ENCODE results near the gene MITF.
"Not testable (repeated sequence)": the region's sequence is repeated elsewhere in the genome, so short reads cannot be mapped to it uniquely, and the experiment has no call there.

The MITF gene

GRCh38 chr3:69879051-69879450, 139.8 kb downstream of the MITF start:
- no peak for DNase-seq

DNA sequence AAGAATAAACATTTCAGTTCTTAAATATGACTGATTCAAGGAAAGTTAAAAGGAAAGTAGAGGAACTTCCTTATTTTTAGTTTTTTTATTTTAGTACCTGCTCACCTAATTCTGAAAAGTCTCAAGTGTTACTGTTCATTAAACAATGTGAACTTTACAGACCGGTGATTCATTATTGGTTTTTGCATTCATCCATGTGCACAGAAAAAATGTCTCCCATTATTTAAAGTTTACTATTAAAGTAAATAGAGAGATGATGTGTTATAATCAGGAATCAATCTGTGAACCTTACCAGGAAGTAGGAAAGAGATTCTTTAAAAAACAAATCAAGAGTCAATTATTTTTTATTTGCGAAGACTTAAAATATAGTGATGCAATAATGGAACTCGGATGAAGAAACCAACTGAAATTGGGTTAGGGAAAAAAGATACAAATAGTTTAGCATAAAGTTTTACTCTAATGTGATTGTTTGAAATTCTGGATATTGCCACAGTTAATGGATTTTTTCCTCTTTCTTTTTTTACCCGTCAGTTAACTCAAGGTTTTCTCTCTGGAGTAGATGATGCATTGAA, 140.9 kb downstream of the MITF start:
- DNase-seq: no peak

DNA sequence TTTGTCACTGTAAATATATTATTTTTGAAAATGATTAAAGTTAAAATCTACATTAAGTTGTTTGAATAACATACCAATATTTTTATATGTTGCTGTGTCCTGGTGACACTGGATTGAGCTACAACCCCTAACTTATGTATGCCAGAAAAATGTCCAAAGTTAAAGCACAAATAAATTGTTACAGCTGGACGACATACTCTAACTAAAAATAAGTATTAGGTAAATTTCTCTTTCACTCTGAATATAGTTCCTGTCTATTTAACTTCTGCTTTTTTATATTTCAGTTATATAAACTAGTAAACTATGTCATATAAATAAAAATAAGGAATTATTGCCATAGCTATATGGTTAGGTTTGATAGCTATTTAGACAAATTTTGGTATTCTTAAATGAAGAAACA, 141.8 kb downstream of the MITF start:
- DNase-seq: no peak

- no peak for DNase-seq
These were observed 142.6 kb downstream of the MITF start for GRCh38 chr3:69881756-69882428.

DNA sequence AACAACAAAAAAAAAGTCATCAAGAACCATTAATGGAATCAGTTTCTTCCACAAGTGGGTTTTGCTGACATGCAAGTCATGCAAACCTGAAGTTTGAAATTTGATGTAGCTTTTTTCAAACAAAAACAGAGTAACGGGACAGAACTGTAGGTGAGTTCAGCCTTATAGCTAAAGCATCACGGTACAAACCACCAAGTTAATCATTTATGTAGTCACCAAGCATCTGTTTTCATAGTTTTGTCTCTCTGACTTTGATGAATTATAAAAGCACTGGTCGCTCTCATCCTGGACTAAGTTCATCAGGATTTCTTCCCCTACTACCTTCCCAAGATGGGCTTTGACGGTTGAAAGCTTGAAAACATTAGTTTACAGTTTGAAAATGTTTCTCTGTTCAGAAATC, 143.3 kb downstream of the MITF start:
- no peak for DNase-seq

DNA sequence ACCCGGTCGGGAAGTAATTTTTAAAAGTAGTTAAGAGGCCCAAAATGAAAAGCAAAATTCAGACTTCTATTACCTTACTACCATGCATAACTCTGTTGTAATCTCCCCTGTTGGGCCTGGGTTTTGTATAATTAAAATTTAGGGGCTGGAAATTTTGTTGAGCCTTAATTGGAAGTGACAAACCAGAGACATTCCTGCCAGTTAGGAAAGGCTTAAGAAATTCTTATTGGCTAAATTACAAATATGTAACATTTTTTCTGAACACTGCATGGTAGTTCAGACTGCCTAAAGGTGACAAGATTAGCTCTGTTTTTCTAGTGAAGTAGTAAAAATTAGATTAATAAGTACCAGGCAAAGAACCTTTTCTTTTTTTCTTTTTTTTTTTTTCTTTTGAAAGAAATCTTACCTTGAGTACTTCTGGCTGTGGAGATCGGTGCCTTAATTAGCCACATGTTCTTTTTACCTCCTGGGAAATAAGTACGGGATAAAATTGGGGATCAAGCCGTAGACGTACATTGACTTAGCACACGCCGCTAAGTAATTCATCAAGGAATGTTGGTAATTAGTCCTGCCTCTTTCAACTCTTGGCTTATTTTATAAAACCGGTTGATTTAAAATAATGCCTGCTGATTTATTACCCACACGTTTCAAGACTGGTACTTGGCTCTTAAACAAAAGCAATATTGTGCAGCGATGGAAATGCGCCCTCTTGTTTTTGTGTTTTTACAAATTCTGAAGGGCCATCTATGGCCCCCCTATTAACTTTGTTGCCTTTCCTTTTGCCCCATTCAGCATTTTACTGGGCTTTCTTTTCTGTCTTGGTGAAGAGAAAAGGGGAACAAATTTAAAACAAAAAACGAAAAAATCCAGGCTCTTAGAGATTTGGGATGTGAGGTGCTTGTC, 149.0 kb downstream of the MITF start:
- DNase-seq: no peak

DNA sequence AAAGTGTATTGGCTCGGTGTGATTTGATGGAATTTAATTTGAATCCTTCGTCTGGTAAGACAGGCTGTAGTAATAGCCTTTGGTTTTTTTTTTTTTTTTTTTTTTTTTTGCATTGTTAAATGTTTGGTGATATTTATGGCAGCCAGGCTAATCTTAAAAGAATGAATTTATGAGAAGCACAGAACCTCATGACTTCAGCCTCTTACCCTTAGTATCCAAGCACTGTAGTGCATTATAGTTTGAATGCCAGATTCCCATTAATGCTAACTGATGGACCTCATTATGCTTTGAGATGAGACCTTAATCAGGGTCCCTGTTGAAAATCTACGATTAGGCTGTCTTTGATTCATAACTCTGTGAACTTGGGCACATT, 149.7 kb downstream of the MITF start:
- DNase-seq: no peak

- peak; percentile 12 for DNase-seq
These were observed 150.8 kb downstream of the MITF start for GRCh38 chr3:69890084-69890483.

GRCh38 chr3:69890691-69891090, 151.4 kb downstream of the MITF start:
- DNase-seq: no peak

DNA sequence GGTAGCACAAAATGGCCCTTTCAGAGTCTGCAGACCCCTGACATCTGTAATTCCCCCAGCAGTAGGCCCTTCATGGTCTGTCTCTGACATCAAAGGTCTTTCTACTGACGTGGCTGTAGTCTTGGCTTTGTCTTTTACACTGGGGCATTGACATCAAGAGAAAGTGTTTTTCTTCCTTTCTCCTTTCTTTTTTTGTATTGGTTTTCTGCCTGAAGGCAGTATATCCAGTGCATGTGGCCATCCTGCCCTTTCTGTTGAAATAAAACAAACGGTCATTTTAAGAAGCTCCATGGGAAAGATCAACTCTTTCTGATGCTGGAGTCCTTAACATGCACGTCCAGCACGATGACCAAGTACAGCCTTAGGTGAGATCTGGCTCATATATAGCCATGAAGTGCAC, 153.4 kb downstream of the MITF start:
- DNase-seq: no peak

DNA sequence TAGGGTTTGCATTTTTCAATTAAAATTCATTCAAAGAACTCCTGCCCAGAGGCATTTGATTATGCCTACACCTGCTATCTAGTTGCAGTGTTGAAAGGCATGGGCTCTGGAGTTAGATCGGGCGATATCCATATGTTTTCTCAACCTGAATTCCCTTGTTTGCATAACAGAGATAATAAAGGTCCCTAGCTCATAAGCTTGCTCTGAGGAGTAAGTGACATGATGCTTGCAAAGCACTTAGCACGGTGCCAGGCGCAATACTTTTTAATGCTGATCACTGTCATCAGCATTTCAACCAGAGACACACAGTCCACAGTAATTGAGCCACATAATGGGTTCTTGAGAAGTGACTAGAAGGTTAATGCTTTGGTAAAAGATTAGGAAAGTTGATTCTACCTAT, 154.0 kb downstream of the MITF start:
- no peak for DNase-seq

GRCh38 chr3:69896095-69896494, 156.8 kb downstream of the MITF start:
- no peak for DNase-seq

DNA sequence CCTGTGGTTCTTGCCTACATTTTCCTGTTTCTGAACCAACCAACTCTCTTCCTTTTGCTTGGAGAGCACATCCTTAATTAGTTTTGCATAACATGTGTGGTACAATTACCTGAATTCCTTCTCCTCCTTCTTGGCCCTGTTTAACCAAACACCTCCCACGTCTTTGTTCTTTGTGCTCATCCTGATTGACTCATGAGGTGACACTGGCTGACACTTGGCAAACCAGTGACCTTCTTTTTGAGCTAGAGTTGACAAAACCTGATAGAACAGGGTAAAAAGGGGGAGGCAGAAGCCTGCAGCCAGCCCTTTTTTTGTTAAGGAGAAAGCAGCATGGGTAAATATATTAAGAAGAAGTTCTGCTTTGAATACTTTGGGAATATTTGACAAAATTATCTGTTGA, 161.1 kb downstream of the MITF start:
- no peak for DNase-seq

GRCh38 chr3:69901802-69902201, 162.5 kb downstream of the MITF start:
- DNase-seq: no peak

GRCh38 chr3:69902386-69902785, 163.1 kb downstream of the MITF start:
- no peak for DNase-seq

DNA sequence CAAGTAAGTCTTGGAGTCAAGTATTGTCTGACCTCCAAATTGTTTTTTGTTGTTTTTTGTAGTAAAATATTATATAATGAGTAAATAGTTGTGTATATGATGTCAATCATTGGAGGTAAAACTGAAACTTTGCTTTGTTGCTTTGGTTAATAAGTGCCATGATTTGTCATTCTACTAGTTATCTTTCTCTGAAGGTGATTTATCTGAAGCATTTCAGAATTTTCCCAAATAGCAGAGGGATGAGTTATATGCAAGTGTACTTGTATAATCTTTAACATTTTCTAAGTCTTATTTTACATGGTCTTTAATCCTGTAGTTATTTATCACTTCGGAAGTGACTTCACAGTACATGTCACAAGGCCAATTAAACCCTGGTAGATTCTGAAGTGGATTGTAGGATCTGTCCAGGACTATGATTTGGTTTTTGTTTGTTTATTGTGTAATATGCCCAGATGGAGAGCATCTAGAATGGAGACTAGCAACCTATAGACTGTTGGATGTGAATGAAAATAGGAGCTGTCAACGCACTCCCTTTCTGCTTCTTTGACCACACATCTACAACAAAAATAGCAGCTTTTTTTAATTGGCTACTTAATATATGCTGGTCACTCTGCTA, 167.2 kb downstream of the MITF start:
- DNase-seq: no peak

GRCh38 chr3:69907554-69907953, 168.3 kb downstream of the MITF start:
- DNase-seq: no peak

DNA sequence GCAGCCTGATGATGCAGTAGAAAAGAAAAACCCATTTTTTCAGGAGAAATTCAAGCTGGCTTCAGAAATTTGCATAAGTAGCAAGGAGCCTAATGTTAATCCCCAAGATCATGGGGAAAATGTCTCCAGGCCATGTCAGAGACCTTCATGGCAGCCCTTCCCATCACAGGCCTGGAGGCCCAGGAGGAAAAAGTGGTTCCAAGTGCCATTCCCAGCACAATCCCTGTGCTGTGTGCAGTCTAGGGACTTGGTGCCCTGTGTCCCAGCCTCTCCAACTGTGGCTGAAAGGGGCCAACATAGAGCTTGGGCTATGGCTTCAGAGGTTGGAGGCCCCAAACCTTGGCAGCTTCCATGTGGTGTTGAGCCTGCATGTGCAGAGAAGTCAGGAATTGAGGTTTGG, 170.6 kb downstream of the MITF start:
- not testable (repeated sequence) for DNase-seq

- DNase-seq: no peak
These were observed 174.2 kb downstream of the MITF start for GRCh38 chr3:69913422-69913821.

GRCh38 chr3:69914395-69914794, 175.1 kb downstream of the MITF start:
- DNase-seq: no peak

DNA sequence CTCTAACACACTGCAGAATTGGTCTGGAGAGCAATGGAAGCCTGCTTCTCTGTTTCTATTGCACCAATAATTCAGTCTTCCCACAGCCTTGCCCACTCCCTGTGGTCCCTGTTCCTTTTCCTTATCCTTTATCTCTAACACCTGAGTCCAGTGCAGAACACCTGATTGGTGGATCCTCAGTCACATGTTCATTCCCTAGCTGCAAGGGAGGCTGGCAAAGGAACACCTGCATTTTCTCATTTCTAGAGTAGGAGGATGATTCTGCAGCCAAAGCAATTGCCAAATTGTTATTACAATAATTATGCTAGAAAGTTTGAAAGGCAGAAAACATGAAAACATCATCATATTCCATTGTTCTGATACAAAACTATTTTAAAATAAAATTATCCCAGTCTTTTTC, 176.5 kb downstream of the MITF start:
- DNase-seq: no peak

DNA sequence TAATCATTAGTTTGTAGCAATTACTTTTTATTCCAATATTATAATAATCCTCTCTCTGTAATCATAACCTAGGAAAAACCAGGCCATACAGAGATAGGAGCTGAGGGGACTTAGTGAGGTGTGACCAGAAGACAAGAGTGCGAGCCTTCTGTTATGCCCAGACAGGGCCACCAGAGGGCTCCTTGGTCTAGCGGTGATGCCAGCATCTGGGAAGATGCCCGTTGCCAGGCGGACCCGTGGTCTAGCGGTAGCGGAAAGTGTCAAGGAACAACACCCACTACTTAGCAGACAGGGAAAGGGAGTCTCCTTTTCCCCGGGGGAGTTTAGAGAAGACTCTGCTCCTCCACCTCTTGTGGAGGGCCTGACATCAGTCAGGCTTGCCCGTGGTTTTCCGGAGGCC, 180.7 kb downstream of the MITF start:
- not testable (repeated sequence) for DNase-seq

DNA sequence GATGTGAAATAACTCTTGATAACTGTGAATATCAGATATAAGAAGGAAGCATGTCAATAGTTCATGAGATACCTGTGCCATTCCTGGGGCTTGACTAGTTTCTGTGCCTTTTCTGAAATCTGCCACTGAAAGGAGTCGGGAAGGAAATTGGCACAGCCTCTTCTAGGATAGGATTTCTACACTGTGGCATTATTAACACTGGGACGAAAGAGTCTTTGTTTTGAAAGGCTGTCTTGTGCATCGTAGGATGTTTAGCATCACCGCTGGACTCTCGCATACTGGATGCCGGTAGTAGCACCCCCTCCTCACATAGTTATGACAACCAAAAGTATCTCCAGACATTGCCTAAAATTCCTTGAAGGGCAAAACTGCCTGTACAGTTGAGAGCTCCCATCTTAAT, 182.4 kb downstream of the MITF start:
- no peak for DNase-seq

GRCh38 chr3:69922521-69923000, 183.3 kb downstream of the MITF start:
- no peak for DNase-seq

Measured in activated CD4-positive, alpha-beta T cell treated with anti-CD3 and anti-CD28 coated beads, Interleukin-2, Interleukin-6, amounts not matched to agents 100 ng/mL and 50 ng/mL, durations not matched to agents 16 hours and 8 hours (primary cell).